GM12865 (cell line): ENCODE data around the gene NRIP2.

Experiments used
- DNase-seq: peaks from one replicate; pipeline ENCODE4 v3.0.0; 2010; ENCODE audit warnings: low read depth
- H3K4me3 ChIP-seq: 2 replicates; pipeline ENCODE4 v1.5.1; 2011; ENCODE audit warnings: mild to moderate bottlenecking, low read depth, low read length, control low read depth
- CTCF ChIP-seq: IDR thresholded peaks from 2 replicates; pipeline ENCODE4 v1.5.1; 2011; ENCODE audit warnings: low read length, control low read depth, low read depth, inconsistent platforms; ENCODE audit not compliant: insufficient read depth; ENCODE audit errors: missing control alignments

Gene NRIP2

GRCh38 chr12:2857021-2857431 lies 22.2 kb upstream of the NRIP2 start, which contains the start of gene TEX52:
Gene TEX52 (minus strand): TSS chr12:2857039. CDS start chr12:2857026, 13 bp downstream.
- DNase-seq: no peak
- TF ChIP-seq CTCF: no peak
- H3K4me3 ChIP-seq: no peak within 1 kb of the TSS

GRCh38 chr12:2856051-2856450 lies 21.2 kb upstream of the NRIP2 start:
- H3K4me3 ChIP-seq: no peak overlapping the region
- no peak for TF ChIP-seq CTCF
- DNase-seq: no peak

GRCh38 chr12:2855546-2855945 lies 20.7 kb upstream of the NRIP2 start:
- DNase-seq: no peak
- TF ChIP-seq CTCF: no peak
- no peak overlapping the region for H3K4me3 ChIP-seq

GRCh38 chr12:2854669-2855453 lies 20.0 kb upstream of the NRIP2 start:
- H3K4me3 ChIP-seq: no peak overlapping the region
- no peak for TF ChIP-seq CTCF
- no peak for DNase-seq

GRCh38 chr12:2853626-2854025 lies 18.8 kb upstream of the NRIP2 start:
- peak; percentile 28 for DNase-seq
- peak; percentile 62 for TF ChIP-seq CTCF
- H3K4me3 ChIP-seq: no peak overlapping the region

GRCh38 chr12:2851931-2852330 lies 17.1 kb upstream of the NRIP2 start:
- no peak for TF ChIP-seq CTCF
- no peak for DNase-seq
- no peak overlapping the region for H3K4me3 ChIP-seq

- H3K4me3 ChIP-seq: no peak overlapping the region
- no peak for TF ChIP-seq CTCF
- DNase-seq: no peak
Observed at GRCh38 chr12:2845280-2845679, 10.4 kb upstream of the NRIP2 start.
